ENCODE results near the gene GRB14. TPM values are rescaled to one million over a fixed set of nuclear protein-coding genes. Genes with fewer than 3 reads are reported as not detected.
A peak's percentile ranks its signal among the peaks of the same experiment; 100 is the strongest.
"Not testable (repeated sequence)": the region's sequence is repeated elsewhere in the genome, so short reads cannot be mapped to it uniquely, and the experiment has no call there.

The GRB14 gene
- total RNA-seq, 1 donor from 2014 or later, result 4.3 TPM

- DNase-seq (ENCODE audit: low read depth, low spot score), result no peak
Measured at GRCh38 chr2:164496881-164497280, 124.4 kb downstream of the GRB14 start.

GRCh38 chr2:164496421-164496820, 124.9 kb downstream of the GRB14 start:
- no peak for DNase-seq (ENCODE audit: low read depth, low spot score)

- peak; percentile 13 for DNase-seq (ENCODE audit: low read depth, low spot score)
Measured at GRCh38 chr2:164495491-164496223, 125.6 kb downstream of the GRB14 start.

- DNase-seq (ENCODE audit: low read depth, low spot score), result no peak
Measured at GRCh38 chr2:164485541-164485940, 135.7 kb downstream of the GRB14 start.

GRCh38 chr2:164479460-164479859, 141.8 kb downstream of the GRB14 start:
- DNase-seq (ENCODE audit: low read depth, low spot score), result peak; percentile 4

GRCh38 chr2:164478205-164478604, 143.1 kb downstream of the GRB14 start:
- DNase-seq (ENCODE audit: low read depth, low spot score), result no peak

GRCh38 chr2:164474873-164475272, 146.4 kb downstream of the GRB14 start:
- no peak for DNase-seq (ENCODE audit: low read depth, low spot score)

GRCh38 chr2:164473021-164473420, 148.3 kb downstream of the GRB14 start:
- no peak for DNase-seq (ENCODE audit: low read depth, low spot score)

GRCh38 chr2:164465047-164465446, 156.2 kb downstream of the GRB14 start:
- not testable (repeated sequence) for DNase-seq (ENCODE audit: low read depth, low spot score)

GRCh38 chr2:164464376-164464775, 156.9 kb downstream of the GRB14 start:
- no peak for DNase-seq (ENCODE audit: low read depth, low spot score)

- no peak for DNase-seq (ENCODE audit: low read depth, low spot score)
Measured at GRCh38 chr2:164458792-164459191, 162.5 kb downstream of the GRB14 start.

GRCh38 chr2:164457271-164457670, 164.0 kb downstream of the GRB14 start:
- DNase-seq (ENCODE audit: low read depth, low spot score), result no peak

- DNase-seq (ENCODE audit: low read depth, low spot score), result no peak
Measured at GRCh38 chr2:164456619-164457018, 164.7 kb downstream of the GRB14 start.

GRCh38 chr2:164453656-164454305, 167.5 kb downstream of the GRB14 start:
- no peak for DNase-seq (ENCODE audit: low read depth, low spot score)

GRCh38 chr2:164450278-164450677, 171.0 kb downstream of the GRB14 start:
- DNase-seq (ENCODE audit: low read depth, low spot score), result no peak

GRCh38 chr2:164449706-164450105, 171.6 kb downstream of the GRB14 start:
- DNase-seq (ENCODE audit: low read depth, low spot score), result no peak

- no peak for DNase-seq (ENCODE audit: low read depth, low spot score)
Measured at GRCh38 chr2:164447660-164448059, 173.6 kb downstream of the GRB14 start.

Other genes with a start within 250 kb of the GRB14 start
- gene COBLL1, start 220.3 kb upstream of the GRB14 start, total RNA-seq, result 4.4 and 6.8 TPM in 2 replicates

All from pulmonary artery endothelial cell (primary cell).